Endothelial cell of umbilical vein (primary cell): ENCODE measurements around the gene ANO6.

Experiments used
- EZH2 ChIP-seq: IDR thresholded peaks from 2 replicates; pipeline ENCODE4 v1.6.1; 2012; ENCODE audit warnings: borderline replicate concordance, low read depth, mild to moderate bottlenecking, moderate library complexity, low read length, inconsistent platforms; ENCODE audit not compliant: severe bottlenecking
- FOS ChIP-seq: IDR thresholded peaks from 2 replicates; pipeline ENCODE4 v1.6.1; 2011; ENCODE audit warnings: mild to moderate bottlenecking, low read length, moderate library complexity, borderline replicate concordance; ENCODE audit not compliant: insufficient read depth
- JUN ChIP-seq: IDR thresholded peaks from 2 replicates; pipeline ENCODE4 v1.6.1; 2011; ENCODE audit warnings: borderline replicate concordance, low read depth; ENCODE audit not compliant: insufficient read length, insufficient read depth
- MYC ChIP-seq: IDR thresholded peaks from one replicate; pipeline ENCODE4 v1.6.1; 2011; ENCODE audit warnings: mild to moderate bottlenecking, low read depth, low read length
- POLR2A ChIP-seq: IDR thresholded peaks from 2 replicates; pipeline ENCODE4 v1.6.1; 2012; ENCODE audit warnings: low read depth, mild to moderate bottlenecking, control low read depth, low read length
- POLR2AphosphoS5 ChIP-seq: IDR thresholded peaks from 2 replicates; pipeline ENCODE4 v1.6.1; 2012; ENCODE audit warnings: low read depth, mild to moderate bottlenecking, control low read depth, low read length, moderate library complexity; ENCODE audit not compliant: insufficient read depth
- TF ChIP-seq, protein P1 (sequence below), 2 donors: IDR thresholded peaks; 1 replicate in 1 of 2; 2 replicates in 1 of 2; pipeline ENCODE4 v1.5.1; 2011; ENCODE audit warnings: low read length in 2 of 2, mild to moderate bottlenecking in 2 of 2, moderate library complexity in 2 of 2, control low read depth in 1 of 2, inconsistent platforms in 1 of 2, low read depth in 1 of 2; ENCODE audit not compliant: insufficient read depth in 1 of 2; ENCODE audit errors: extremely low read depth in 1 of 2

DNA sequence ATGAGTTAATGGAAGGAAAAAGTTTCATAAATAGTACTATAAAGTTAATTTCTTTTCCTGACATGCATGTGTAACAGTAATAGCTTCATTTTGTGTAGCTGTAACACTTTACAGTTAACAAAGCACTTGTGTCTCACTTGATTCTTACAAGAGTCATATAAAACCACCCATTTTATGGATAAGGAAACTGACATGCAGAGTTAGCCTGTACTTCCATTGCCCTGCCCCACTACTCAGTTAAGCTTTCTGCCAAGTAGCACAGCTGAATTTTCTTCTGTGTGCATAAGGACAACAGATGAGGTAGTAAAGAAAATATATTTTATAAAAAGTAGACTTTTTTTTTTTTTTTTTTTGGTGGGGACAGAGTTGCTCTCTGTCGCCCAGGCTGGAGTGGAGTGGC, 32.2 kb downstream of the ANO6 start:
- TF ChIP-seq JUN (no peak), POLR2AphosphoS5 (no peak), EZH2 (no peak), POLR2A (no peak), MYC (no peak), FOS (no peak)
- TF ChIP-seq, protein P1, sequence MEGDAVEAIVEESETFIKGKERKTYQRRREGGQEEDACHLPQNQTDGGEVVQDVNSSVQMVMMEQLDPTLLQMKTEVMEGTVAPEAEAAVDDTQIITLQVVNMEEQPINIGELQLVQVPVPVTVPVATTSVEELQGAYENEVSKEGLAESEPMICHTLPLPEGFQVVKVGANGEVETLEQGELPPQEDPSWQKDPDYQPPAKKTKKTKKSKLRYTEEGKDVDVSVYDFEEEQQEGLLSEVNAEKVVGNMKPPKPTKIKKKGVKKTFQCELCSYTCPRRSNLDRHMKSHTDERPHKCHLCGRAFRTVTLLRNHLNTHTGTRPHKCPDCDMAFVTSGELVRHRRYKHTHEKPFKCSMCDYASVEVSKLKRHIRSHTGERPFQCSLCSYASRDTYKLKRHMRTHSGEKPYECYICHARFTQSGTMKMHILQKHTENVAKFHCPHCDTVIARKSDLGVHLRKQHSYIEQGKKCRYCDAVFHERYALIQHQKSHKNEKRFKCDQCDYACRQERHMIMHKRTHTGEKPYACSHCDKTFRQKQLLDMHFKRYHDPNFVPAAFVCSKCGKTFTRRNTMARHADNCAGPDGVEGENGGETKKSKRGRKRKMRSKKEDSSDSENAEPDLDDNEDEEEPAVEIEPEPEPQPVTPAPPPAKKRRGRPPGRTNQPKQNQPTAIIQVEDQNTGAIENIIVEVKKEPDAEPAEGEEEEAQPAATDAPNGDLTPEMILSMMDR (IDR thresholded peaks at IDR 0.05; ENCODE audit: extremely low read depth in 1 of 2, insufficient read depth in 1 of 2, low read depth in 1 of 2, low read length in 2 of 2): no peak
